ENCODE results near the gene GALNT5. TPM values are rescaled to one million over a fixed set of nuclear protein-coding genes. Genes with fewer than 3 reads are reported as not detected.

Gene GALNT5, protein sequence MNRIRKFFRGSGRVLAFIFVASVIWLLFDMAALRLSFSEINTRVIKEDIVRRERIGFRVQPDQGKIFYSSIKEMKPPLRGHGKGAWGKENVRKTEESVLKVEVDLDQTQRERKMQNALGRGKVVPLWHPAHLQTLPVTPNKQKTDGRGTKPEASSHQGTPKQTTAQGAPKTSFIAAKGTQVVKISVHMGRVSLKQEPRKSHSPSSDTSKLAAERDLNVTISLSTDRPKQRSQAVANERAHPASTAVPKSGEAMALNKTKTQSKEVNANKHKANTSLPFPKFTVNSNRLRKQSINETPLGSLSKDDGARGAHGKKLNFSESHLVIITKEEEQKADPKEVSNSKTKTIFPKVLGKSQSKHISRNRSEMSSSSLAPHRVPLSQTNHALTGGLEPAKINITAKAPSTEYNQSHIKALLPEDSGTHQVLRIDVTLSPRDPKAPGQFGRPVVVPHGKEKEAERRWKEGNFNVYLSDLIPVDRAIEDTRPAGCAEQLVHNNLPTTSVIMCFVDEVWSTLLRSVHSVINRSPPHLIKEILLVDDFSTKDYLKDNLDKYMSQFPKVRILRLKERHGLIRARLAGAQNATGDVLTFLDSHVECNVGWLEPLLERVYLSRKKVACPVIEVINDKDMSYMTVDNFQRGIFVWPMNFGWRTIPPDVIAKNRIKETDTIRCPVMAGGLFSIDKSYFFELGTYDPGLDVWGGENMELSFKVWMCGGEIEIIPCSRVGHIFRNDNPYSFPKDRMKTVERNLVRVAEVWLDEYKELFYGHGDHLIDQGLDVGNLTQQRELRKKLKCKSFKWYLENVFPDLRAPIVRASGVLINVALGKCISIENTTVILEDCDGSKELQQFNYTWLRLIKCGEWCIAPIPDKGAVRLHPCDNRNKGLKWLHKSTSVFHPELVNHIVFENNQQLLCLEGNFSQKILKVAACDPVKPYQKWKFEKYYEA
- 30.1 and 160 TPM in 2 replicates for total RNA-seq

GRCh38 chr2:157257312-157258252 is at the start of gene GALNT5:
Gene GALNT5 (plus strand): TSS chr2:157257705. CDS start chr2:157258083, 378 bp downstream.

DNA sequence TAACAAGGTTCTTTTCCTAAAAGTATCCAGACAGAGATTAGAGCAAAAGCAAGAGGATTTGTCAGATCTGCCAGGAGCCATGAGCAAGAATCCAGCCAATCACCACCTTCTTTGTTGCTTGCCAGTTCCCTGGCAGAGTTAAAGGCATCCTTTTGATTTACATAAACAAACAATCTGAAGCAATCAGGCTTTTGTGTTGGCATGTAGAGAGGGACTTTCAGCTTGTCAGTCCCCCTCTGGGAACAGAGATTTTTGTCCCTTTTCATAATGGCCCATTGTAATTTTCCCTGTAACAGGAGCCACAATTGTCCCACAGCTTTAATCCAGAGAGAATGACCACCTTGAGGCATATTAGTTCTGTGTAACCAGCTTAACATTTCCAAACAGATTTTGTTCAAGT is 68.3 kb downstream of the GALNT5 start, which contains the start of gene ERMN:
Gene ERMN, minus strand, starts transcription at position 39 of the 400 bp plus-strand sequence. CDS start 182 bp downstream, outside the sequence.

Other genes with a start within 250 kb of the GALNT5 start
- gene ERMN, start 68.1 kb downstream of the GALNT5 start, total RNA-seq: not detected in 2 replicates
- gene CYTIP, start 186.4 kb downstream of the GALNT5 start, total RNA-seq: 0.16 TPM in 1 of 2 replicates, not detected in the other